IPS-11a (cell line): ENCODE data around the gene LRRC18.

Experiments
- H3K4me3 ChIP-seq: one replicate; pipeline ENCODE4 v1.5.1; 2013; ENCODE audit warnings: low read depth, low read length, control low read depth

Gene LRRC18

DNA sequence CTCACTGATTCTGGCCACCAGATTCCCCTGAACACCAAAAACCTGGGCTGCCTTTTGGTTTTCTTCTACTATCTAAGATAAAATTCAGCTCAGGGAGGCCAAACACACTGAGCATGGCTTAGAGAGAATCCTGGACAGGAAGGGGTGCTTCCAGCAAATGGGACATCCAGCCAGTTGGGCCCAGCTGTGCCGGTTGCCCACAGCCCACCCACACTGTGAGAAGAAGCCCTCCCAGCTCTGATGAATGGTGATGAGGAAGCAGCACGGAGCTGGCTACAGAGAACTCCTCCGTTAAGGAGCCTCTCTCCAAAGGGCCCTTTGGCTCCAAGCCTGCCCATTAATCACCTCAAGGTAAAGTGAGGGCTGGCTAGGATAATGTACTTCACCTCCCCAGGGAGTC, 15.9 kb downstream of the LRRC18 start:
- no peak overlapping the region for H3K4me3 ChIP-seq

DNA sequence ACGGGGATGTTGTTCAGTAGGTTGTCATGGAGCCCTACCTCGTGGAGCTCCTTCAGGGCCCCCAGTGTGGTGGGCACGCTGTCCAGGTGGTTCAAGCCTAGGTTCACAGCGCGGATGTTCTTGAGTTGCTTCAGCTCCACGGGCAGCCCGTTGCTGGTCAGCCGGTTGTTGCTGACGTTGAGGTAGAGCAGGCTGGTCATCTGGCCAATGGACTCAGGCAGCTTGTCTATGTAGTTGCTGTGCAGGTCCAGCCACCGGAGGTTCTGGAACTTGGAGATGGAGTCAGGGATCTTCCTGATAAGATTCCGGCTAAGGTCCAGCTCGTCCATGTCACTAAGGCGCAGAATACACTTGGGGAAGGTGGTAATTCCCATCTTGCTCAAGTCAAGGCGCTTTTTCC, 26.0 kb downstream of the LRRC18 start:
- H3K4me3 ChIP-seq, result no peak overlapping the region

DNA sequence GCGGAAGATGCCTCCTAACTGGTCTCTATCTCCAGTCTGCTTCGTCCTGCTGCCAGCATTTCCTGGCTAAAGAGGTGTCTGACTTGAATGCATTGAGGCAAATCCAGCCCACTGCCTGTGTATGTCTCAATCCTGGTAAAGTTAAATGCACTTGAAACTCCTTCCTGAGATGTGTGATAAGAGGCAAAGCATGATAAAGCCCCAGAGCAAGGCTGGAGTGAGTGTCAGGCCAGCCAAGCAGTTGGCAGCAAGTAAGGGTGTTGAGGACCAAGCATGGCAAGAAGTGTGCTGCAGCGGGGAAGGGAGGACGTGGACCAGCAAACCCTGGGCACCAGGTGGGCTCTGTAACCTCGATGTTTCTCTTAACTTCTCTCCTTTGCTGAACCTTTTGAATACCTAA, 29.1 kb downstream of the LRRC18 start:
- H3K4me3 ChIP-seq, result no peak overlapping the region

DNA sequence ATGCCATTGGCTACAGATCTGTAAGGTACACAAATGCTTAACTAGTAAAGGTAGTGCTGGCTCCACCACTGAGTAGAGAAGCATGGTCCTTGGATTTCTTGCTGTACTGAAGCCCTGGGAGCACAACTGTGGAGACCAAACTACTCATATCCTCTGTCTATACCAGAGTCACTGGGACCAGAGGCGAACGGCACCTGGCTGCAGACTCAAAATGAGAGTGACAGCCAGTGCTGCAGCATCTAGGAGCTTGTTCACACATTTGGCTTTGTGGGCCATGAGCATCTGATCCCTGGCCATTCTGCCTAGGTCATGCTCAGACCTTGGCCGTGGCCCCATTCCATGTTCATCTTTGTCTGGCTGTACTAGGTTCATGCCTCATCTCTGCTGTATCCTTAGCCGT, 31.9 kb downstream of the LRRC18 start:
- H3K4me3 ChIP-seq, result no peak overlapping the region

DNA sequence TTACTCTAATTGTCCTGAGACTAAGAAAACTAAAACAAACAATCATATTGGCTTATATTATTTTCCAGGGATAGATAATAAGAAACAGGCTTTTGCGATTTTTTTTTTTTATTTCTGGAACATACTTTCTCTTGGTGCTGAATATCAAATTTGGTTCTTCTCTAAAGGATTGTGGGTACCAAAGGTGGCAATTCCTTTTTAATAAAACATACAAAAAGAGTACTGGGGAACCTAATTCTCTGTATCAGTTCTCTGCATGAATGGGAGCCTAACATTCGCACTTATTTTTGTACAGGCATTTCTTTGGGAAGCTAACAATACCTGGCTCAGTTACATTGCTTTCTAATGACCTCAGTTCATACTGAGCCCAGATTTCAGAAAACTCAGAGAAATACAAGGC, 32.8 kb downstream of the LRRC18 start:
- no peak overlapping the region for H3K4me3 ChIP-seq

DNA sequence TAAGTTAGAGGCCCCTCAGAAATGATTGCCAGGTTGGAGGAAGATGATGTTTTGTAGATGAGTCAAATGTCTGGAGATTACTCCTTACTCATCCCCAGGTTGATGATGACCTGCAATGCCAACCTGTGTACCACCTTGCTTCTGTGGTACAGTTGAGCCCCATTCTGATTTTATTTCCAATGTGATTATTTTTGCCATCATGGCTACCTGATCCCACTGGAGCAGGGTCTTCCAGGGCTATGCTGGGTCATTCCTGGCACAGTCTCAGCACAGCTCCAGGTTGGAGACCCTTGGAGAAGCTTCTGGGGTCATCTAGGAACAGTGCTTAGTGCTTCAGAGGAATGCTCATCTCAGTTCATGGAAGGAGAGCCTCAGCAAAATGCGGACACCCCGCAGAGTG, 34.3 kb downstream of the LRRC18 start:
- no peak overlapping the region for H3K4me3 ChIP-seq

DNA sequence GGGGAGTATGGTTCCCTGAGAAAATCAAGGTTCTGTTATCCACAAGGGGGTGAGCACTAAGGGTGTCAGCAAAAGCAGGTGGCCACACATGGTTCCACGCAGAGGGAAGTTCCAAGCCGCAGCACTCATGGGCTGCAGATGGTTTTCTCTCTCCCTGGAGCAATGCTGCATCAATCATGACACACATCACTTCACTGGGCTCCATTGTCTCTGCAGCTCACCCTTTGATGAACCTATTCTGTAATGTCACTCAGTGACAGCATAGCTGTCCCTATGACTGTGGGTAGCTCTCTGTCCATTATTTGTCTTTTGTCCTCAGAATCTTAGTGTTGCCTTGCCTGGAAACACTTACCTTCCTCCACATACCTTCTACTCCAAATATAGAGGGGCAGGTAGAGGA, 34.8 kb downstream of the LRRC18 start:
- H3K4me3 ChIP-seq, result no peak overlapping the region

DNA sequence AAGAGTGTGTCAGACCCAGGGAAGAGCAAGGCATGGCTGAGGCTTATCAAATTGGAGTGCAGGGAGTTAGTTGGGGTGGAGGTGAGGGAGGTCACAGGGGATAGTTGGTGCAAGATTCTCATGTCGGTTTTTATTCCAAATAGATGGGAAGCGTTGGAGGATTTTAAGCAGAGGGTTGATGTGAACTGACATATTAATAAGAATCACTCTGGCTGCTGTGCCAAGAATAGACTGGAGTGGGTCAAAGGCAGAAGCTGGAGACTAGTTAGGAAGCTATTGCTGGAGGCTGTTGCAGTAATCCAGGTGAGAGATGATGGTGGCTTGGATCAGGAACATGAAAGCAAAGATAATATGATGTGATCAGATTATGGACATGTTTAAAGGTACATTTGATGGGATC, 36.5 kb downstream of the LRRC18 start:
- H3K4me3 ChIP-seq, result no peak overlapping the region

DNA sequence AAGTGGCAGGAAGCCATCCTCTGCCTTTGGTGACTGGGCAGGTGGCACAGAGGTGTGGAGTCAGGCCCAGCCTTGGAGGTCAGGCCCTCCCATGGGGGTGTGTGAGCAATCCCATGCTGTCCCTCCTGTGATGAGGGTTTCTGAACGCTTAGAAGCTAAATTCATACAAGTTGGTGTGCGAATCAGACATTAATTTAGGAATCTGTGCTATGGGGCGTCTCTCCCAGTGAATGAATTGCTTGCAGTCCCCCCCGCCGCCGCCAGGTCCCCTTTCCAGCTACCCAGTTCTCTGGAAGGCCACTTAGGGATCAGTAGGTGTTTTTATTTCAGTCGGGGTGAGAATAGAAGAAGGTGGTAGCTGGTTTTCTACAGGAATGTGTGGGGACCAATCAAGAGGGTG, 37.5 kb downstream of the LRRC18 start:
- no peak overlapping the region for H3K4me3 ChIP-seq

DNA sequence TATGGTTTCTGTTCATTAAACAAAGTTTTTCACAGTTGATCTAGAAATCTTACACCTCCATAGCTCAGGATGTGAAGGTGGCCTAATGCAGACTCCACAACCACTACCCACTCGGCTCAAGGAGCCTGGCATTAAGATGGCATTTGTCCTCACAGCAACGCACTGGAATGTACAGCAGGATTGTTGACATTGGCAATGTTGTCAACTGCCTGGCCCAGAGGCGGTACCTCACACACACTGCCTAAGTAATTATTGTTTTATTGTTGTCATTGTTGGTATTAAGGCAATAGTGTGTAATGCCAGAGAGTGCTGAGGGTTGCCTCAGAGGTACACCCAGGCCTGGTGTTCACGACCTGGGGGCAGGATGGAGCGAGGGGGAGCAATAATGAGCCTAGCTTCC, 38.3 kb downstream of the LRRC18 start:
- H3K4me3 ChIP-seq, result no peak overlapping the region

DNA sequence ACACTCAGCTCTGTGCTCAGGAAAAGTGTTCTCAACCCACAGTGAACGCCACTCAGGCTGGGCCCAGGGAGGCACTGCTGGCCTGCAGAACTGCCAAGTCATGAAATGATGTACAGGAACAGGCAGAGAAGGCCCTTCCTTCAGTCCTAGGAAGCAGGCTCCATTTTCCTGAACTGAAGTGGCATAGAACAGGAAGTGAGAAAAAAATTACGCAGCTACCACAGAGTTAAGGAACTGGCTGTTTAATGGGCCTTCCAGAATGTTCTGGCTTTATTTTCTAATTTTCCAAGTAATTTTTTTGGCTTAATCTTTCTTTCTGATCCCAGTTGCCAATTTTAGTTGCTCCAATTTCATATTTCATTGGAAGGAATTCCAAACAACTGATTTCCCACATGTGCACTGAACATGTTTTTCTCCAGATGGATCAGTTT, 39.3 kb downstream of the LRRC18 start:
- H3K4me3 ChIP-seq, result no peak overlapping the region

DNA sequence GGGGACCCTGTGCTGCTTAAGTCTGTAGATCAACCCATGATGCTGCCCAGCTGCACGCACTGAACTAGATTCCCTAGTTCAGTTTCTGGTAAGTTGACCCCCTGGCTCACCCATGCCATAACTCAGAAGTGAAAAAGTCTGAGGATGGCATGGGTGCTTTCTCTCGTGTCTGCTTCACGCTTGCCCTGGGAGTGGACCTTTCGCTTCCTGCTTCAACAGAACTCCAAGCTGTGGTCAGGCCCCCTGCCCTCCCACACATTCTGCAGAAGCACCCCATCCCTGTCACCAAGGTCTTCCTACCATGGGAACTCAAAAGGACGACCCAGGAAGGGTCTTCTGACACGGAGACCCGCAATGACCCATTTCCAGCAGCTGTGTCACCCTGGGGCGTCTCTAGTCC, 39.9 kb downstream of the LRRC18 start:
- H3K4me3 ChIP-seq, result no peak overlapping the region

DNA sequence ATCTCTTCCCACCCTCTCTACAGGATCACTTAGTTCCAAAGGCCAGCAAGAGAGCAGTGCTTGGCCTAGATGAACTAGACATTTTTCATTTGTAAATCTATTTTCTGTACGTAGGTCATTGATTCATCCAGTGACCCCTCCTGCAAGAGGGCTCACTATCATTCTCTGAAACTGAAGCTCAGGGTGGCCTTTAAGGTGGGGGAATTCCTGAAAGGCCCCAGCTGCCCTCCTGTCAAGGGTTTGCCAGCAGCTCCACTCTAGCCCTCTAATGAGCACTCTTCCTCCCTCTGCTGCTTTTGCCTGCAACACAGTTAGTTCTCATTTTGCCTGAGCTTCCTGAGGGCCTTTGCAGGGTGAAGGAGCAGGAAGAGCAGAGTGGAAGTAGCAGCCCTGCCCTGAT, 41.2 kb downstream of the LRRC18 start:
- H3K4me3 ChIP-seq, result no peak overlapping the region

DNA sequence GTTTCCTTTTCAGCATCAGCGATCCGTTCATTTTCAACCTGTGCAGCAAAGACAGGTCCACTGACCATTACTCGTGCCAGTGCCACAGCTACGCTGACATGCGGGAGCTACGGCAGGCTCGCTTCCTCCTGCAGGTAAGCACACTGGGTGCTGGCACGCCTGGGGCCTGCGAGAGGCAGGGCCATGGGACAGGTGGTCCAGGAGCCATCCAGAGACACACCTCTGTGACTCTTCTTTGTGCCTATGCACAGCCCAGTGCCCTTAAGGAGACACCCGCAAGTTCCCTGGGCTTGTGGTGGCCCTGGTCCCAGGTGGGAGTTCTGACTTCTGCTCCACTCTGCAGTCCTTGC, 42.2 kb downstream of the LRRC18 start:
- no peak overlapping the region for H3K4me3 ChIP-seq

DNA sequence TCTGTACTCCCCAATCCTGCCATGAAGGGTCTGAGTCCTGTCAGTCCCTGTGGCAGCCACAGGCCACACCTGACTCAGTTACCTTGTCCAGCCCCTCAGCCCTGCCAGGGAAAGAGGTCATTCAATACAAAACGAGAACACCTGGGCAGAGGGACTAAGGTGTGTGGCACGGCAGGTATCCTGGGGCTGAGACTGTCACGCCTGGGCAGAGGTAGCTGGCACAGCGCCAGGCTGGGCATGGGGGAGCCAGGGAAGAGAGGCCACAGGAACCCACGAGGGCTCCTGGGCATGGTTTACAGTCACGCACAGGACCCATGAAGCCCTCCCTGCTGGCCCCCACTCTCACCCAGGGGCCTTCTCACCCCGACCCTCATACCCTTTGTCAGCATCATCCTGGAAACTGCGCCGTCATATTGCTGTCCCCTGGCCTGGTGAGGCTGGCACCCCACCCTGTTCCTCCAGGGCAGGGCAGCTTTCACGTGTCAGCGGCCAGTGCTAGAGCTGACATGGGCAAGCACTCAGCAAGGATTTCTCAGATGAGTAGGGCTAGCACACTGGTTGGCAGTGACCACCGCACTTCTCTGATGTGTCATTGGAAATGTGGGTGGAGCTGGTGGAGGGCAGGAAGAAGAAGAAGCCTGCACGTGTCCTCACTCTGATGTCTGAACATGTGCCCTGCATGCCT, 42.7 kb downstream of the LRRC18 start:
- H3K4me3 ChIP-seq, result no peak overlapping the region

DNA sequence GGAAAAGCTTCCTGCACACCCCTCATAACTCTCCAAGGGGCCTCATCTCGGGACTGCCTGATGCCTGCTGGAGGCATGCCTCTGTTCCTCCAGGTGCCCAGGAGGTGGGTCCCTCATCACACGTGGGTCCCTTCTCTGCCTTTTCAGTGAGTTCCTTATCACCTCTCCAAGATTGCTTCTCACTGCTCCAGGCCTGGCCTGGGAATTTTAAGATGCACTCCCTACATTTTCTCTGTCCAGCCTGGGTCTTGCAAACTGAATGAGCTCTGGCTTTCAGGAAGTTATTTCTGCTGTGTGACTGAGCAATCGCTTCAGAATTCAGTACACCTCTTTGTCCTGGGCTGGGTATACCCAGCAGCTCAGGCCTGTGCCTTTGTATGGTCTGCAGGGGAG, 43.8 kb downstream of the LRRC18 start:
- H3K4me3 ChIP-seq, result no peak overlapping the region

DNA sequence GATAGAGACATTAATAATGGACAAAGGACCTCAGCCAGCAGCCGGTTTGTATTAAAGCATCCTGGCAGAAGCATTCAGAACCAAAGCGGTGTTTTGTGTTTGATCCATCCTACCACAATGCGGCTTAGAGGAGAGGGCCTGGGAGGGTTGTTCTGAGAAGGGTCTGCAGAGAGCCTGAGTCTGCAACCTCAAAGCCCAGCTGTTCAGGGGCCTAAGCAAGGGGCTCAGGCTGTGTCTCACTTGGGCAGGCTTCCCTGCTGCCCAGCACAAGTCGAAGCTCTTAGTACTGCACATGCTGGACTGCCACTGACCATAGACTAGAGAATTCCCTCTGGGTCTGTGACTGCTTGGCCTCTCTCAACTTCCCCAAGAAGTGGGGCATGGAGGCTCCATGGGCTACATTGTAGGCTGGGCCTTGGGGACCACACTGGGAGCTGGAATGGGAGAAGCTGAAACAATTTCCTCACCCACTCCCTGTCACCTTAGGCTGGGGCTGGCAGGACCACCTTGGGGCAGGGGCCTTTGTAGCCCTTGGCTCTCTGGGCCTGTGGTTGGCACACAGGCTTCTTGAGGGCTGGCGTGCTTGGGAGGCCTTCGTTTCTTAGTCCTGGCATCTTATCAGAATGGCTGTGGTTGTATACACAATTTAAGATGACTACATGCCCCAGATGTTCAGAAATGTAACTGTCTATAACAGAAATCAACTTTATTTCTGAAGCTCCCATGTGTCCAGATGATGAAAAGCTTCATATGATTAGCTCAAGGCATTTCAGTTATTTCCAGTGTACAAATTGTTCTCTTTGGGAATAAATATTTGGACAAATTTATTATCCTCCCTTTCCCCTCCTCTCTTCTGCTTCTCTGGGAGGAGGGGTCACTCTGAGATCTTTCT, 44.5 kb downstream of the LRRC18 start:
- no peak overlapping the region for H3K4me3 ChIP-seq

DNA sequence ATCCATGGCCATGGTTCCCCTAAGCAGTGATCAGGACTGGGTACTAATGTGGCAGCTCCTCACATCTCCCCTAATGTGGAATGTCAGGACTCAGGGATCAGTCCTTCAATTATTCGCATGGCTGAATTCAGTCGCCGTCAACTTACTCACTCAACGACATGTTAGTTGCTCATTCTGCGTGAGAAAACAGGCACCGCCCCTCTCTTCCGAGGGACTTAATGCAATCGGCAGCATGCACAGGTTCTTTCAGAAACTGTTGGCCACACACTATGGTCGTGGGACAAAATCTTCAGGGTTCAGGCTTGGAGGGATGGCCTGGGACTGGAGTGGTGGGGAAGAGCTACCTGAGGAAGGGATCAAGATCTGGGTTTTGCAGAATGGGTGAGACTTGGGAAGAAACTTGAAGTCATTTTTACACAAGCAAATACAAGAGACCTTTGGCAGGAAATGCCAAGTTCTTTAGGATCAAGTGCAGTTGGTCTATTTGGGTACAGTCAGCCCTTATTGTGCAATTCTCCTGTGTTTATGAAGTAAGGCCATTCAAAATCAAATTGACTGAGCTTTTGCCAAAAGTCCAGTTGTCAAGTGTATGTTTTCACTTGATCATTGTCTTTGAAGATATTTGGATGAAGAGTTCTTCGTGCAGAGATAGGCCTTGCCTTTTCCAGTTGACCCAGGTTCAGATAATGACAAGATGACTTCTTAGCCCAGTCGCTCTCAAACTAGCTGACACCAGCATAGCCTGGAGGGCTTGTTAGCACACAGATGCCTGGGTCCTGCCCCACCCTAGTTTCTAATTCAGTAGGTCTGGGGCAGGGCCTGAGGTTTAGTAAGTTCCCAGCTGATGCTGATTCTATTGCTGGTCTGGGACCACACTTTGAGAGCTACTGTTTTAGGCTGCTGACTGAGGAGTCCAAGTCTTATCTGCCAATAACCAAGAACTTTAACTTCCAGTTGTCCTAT, 48.5 kb downstream of the LRRC18 start:
- H3K4me3 ChIP-seq, result no peak overlapping the region

DNA sequence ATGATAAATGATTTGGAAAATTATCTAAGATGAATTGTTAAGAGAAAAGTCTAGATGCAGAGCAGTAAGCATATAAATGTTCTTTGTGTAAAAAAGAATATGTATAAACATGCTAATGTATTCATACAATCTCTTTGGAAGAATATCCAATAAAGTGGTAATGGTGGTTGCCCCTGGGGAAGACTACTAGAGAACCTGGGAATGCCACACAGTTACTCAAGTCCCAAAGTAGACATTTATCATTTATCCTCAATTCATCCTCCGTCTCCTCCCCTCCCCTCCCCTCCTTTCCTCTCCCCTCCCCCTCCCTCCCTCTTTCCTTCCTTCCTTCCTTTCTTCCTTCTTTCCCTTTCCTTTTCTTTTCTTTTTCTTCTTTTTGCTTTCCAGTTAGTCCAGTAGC, 51.7 kb downstream of the LRRC18 start:
- no peak overlapping the region for H3K4me3 ChIP-seq

DNA sequence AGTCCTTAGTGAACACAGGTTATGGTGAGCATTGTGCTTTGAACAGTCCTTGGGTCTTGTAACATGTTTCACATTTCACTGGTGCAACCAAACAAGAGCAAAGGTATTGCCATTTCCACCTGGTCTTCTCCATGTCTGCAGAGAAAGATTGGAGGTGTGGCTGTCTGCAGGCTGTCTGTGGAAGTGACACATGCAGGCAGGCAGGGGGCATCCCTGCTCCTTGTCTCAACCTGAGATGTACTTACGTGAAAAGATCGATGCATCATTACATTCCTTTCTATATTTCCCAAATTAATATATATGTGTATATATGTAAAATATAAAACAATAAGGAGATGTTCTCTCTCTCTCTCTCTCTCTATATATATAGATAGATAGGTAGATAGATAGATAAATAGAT, 54.3 kb downstream of the LRRC18 start:
- H3K4me3 ChIP-seq, result no peak overlapping the region
